ENCODE results near the gene CDH4.

CDH4 gene

GRCh38 chr20:61699495-61700374, 447.7 kb downstream of the CDH4 start:
- no peak for DNase-seq

GRCh38 chr20:61700595-61701140, 448.6 kb downstream of the CDH4 start:
- DNase-seq, result no peak

GRCh38 chr20:61701401-61701800, 449.3 kb downstream of the CDH4 start:
- no peak for DNase-seq

GRCh38 chr20:61701802-61702201, 449.7 kb downstream of the CDH4 start:
- no peak for DNase-seq

- no peak for DNase-seq
Observed at GRCh38 chr20:61702246-61702645, 450.2 kb downstream of the CDH4 start.

- DNase-seq, result no peak
Observed at GRCh38 chr20:61704661-61705060, 452.6 kb downstream of the CDH4 start.

- no peak for DNase-seq
Observed at GRCh38 chr20:61705386-61706258, 453.6 kb downstream of the CDH4 start.

- DNase-seq, result no peak
Observed at GRCh38 chr20:61706259-61706961, 454.3 kb downstream of the CDH4 start.

- DNase-seq, result no peak
Observed at GRCh38 chr20:61708891-61709290, 456.8 kb downstream of the CDH4 start.

GRCh38 chr20:61710108-61710507, 458.0 kb downstream of the CDH4 start:
- no peak for DNase-seq

GRCh38 chr20:61712688-61713087, 460.6 kb downstream of the CDH4 start:
- no peak for DNase-seq

- DNase-seq, result no peak
Observed at GRCh38 chr20:61718361-61719005, 466.4 kb downstream of the CDH4 start.

- peak in 4 of 5 experiments; percentile 5 to 92 (median 45) for DNase-seq
Observed at GRCh38 chr20:61719691-61720347, 467.8 kb downstream of the CDH4 start.

GRCh38 chr20:61720348-61720696, 468.3 kb downstream of the CDH4 start:
- no peak for DNase-seq

- DNase-seq, result no peak
Observed at GRCh38 chr20:61722146-61722678, 470.2 kb downstream of the CDH4 start.

- no peak for DNase-seq
Observed at GRCh38 chr20:61723529-61724257, 471.6 kb downstream of the CDH4 start.

- DNase-seq, result no peak
Observed at GRCh38 chr20:61724376-61724775, 472.3 kb downstream of the CDH4 start.

GRCh38 chr20:61725145-61725544, 473.1 kb downstream of the CDH4 start:
- DNase-seq, result no peak

GRCh38 chr20:61725966-61726365, 473.9 kb downstream of the CDH4 start:
- DNase-seq, result no peak

GRCh38 chr20:61726979-61727378, 474.9 kb downstream of the CDH4 start:
- DNase-seq, result no peak

- no peak for DNase-seq
Observed at GRCh38 chr20:61727761-61728160, 475.7 kb downstream of the CDH4 start.
